Skeletal muscle tissue (tissue), 4 donors: ENCODE data around the gene TRIM47. TPM values are rescaled to one million over a fixed set of nuclear protein-coding genes. Genes with fewer than 3 reads are reported as not detected.
"Not testable (repeated sequence)": the region's sequence is repeated elsewhere in the genome, so short reads cannot be mapped to it uniquely, and the experiment has no call there.

Experiments used
- H3K27ac ChIP-seq: one replicate; pipeline ENCODE4 v1.7.0; 2013; ENCODE audit warnings: mild to moderate bottlenecking, low read depth, low read length, inconsistent platforms
- H3K27me3 ChIP-seq, 3 donors: one replicate each; pipeline ENCODE4 v1.7.0; 2013; ENCODE audit warnings: low read length in 3 of 3; ENCODE audit not compliant: control insufficient read depth in 3 of 3, insufficient read depth in 3 of 3
- H3K36me3 ChIP-seq, 3 donors: one replicate each; pipeline ENCODE4 v1.7.0; 2013; ENCODE audit warnings: low read length in 3 of 3; ENCODE audit not compliant: control insufficient read depth in 3 of 3, insufficient read depth in 3 of 3
- H3K4me1 ChIP-seq, 3 donors: one replicate each; pipeline ENCODE4 v1.7.0; 2013; ENCODE audit warnings: low read length in 3 of 3, mild to moderate bottlenecking in 3 of 3; ENCODE audit not compliant: control insufficient read depth in 3 of 3, insufficient read depth in 3 of 3
- H3K4me3 ChIP-seq, 3 donors: one replicate each; pipeline ENCODE4 v1.7.0; 2013; ENCODE audit warnings: low read length in 3 of 3
- H3K9ac ChIP-seq, 3 donors: one replicate each; pipeline ENCODE4 v1.7.0; 2013; ENCODE audit warnings: low read length in 3 of 3, mild to moderate bottlenecking in 3 of 3, moderate library complexity in 2 of 3, low read depth in 1 of 3
- H3K9me3 ChIP-seq, 3 donors: one replicate each; pipeline ENCODE4 v1.7.0; 2013; ENCODE audit warnings: low read length in 3 of 3; ENCODE audit not compliant: control insufficient read depth in 3 of 3
- total RNA-seq: library from RNA; depleted of rRNA; stranded (reverse); fragments of >200 nt; gene quantifications from one replicate; pipeline ENCODE4 v1.2.3, GENCODE V29; 2014
- donor health status: Osteomylitis.

The TRIM47 gene
- total RNA-seq, 1 donor from 2014 or later = 23.5 TPM

DNA sequence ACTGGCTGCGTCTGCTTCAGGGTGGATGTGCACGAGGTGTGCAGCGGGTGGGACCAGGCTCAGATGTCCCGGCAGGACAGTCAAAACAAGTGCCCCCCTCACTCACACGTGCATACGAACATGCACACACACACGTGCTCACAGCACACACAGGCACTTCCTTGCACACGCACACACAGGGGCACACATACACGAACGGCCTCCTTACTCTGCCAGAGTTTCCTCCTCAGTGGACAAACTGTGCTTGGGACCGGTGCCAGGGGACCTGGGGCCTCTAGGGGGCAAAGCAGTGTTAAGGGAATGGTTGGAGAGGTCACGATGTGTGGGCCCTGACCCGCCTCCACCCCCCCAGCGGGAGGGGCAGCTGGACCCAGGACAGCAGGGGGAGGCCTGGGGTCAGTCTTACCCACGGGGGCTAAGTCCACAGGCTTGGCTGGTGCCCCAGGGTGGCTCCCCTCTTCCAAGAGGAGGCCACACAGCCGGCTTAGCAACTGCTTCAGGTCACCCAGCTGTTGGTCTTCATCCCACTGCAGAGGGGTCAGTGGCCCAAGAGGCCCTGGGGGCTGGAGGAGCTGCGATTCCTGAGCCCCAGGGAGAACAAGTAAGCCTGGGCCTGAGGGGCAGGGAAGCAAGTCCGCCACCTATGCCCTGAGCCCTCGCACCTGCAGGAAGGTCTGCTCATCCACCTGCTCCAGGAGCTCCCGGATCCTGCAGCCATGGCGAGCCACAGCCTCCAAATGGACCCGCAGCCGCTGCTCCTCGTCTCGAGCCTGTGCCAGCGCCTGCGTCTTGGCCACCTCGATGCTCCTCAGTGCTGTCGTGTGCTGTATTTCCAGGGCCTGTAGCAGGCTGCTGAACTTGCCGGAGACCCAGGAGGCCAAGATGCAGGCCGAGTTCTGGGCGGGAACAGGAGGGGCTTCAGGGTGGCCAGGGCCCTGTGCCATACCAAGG is 13.5 kb upstream of the TRIM47 start:
- Histone ChIP-seq H3K27me3 (no peaks in the 10 kb centered on the region), H3K9me3 (no peaks in the 10 kb centered on the region), H3K9ac (peak overlapping the region in 1 of 3 donors; percentile 45), H3K4me3 (no peak overlapping the region), H3K36me3 (peaks cover 20 to 29% (median 27%) of the 10 kb centered on the region in 3 donors), H3K27ac (no peak overlapping the region), H3K4me1 (peaks cover 18 to 22% (median 22%) of the 10 kb centered on the region in 3 donors)

DNA sequence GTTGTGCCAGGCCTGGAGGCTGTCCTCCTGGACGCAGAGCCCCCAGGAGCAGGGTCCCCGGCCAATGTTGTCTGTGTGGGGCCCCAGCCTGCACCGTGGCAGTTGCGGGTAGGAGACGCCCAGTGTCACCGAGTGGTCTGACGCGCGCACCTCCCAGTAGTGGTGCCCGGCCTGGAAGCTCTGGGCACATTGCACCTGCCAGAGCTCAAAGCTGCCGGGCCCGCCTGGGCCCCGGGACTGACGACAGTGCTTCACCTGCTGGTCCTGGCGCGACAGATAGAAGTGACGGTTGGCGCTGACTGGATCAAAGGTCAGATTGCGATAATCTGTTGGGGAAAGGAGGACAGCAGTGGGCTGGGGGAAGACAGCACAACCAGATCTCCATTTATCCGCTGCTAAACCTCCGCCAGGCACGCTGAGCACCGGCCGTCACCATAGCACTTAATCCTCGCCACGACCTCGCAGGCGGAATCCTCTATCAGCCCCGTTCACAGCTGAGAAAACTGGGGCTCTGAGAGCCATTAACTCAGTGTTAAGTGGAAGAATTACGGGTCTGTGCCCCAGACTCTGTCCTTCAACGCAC is 12.7 kb upstream of the TRIM47 start:
- H3K4me1 ChIP-seq = peaks cover 18 to 22% (median 22%) of the 10 kb centered on the region in 3 donors
- H3K36me3 ChIP-seq = peaks cover 24 to 29% (median 27%) of the 10 kb centered on the region in 3 donors
- no peaks in the 10 kb centered on the region for H3K27me3 ChIP-seq
- H3K4me3 ChIP-seq = no peak overlapping the region
- H3K9ac ChIP-seq = no peak overlapping the region
- H3K27ac ChIP-seq = no peak overlapping the region
- H3K9me3 ChIP-seq = no peaks in the 10 kb centered on the region

DNA sequence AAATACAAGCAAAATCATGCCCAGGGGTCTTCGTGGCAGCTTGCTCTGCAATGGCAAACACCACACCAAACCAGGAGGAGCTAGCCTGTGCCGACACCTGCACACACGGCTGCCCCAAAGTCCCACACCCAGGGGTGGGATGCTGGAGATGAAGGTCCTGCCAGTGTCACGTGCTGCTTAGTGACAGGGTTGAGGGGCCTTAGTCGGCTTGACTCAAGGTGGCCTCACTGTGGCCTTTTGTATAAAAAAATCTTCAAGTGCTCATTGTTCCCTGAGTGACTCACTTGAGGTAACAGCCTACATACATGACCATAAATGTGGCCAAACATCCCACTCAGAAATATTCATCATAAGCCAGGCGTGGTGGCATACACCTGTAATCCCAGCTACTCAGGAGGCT is 11.1 kb upstream of the TRIM47 start:
- Histone ChIP-seq H3K4me1 (peaks cover 6 to 9% (median 7%) of the 10 kb centered on the region in 3 donors), H3K9me3 (no peaks in the 10 kb centered on the region), H3K27me3 (no peaks in the 10 kb centered on the region)

DNA sequence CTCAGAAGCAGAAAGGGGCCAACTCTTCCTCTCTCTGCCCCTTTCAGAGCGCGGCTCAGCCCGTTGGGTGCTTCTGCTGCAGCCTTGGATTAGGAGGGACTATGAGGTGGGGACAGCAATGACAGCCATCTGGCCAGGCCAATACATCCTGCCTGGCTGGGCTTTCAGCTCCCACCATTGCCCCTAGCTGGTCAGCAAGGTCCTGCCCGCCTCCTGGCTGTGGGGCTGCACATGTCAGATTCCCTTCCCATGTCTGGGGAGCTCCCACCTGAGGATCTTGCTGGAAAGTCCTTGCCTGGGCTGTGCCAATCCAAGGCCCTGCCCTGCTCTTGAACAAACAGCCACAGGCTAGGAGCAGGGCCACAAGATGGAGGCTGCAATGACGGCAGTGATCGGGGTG is 10.1 kb upstream of the TRIM47 start:
- H3K4me1 ChIP-seq = peaks cover 0 to 3% (median 0%) of the 10 kb centered on the region in 3 donors
- no peaks in the 10 kb centered on the region for H3K27me3 ChIP-seq
- no peak overlapping the region for H3K4me3 ChIP-seq
- H3K27ac ChIP-seq = no peak overlapping the region
- no peaks in the 10 kb centered on the region for H3K9me3 ChIP-seq
- H3K36me3 ChIP-seq = peaks cover 24 to 29% (median 27%) of the 10 kb centered on the region in 3 donors
- H3K9ac ChIP-seq = no peak overlapping the region

More for the DNA sequence above, 11.1 kb upstream of the TRIM47 start:
- Histone ChIP-seq H3K27ac (no peak overlapping the region), H3K9ac (no peak overlapping the region), H3K4me3 (no peak overlapping the region), H3K36me3 (peaks cover 24 to 29% (median 27%) of the 10 kb centered on the region in 3 donors)

DNA sequence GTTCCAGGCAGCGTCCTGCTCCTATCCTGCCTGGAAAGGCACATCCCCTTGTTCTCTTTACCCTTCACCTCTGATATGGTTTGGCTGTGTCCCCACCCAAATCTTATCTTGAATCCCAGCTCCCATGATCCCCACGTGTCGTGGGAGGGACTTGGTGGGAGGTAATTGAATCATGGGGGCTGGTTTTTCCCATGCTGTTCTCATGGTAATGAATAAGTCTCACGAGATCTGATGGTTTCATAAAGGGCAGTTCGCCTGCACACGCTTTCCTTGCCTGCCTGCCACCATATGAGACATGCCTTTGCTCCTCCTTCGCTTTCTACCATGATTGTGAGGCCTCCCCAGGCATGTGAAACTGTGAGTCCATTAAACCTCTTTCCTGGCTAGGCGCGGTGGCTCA is 7.5 kb upstream of the TRIM47 start:
- H3K4me1 ChIP-seq, H3K4me3 ChIP-seq, H3K9ac ChIP-seq, H3K27ac ChIP-seq, H3K9me3 ChIP-seq, H3K27me3 ChIP-seq: not testable (repeated sequence)
- peaks cover 9 to 21% (median 18%) of the 10 kb centered on the region in 3 donors for H3K36me3 ChIP-seq

DNA sequence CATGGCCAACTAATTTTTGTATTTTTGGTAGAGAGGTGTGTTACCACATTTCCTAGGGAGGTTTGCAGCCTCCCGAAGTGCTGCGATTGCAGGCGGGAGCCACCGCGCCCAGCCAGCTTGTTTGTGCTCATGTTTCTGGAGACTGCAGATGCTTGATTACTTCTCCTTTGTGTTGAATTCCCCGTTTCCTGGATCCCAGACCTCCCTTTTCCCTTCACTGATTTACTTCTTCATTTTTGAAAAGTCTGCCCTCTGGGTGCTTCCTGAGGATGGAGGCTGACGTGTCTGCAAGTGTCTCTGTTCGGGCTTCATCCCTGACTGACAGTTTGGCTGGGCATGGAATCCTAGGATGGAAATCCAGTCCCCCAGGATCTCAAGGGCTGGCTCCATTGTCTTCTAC is 7.0 kb upstream of the TRIM47 start:
- Histone ChIP-seq H3K9me3 (no peaks in the 10 kb centered on the region), H3K27ac (no peak overlapping the region), H3K36me3 (peaks cover 4 to 17% (median 14%) of the 10 kb centered on the region in 3 donors), H3K9ac (no peak overlapping the region), H3K4me3 (no peak overlapping the region), H3K4me1 (peaks cover under 1 to 3% (median 3%) of the 10 kb centered on the region in 3 donors), H3K27me3 (no peaks in the 10 kb centered on the region)

DNA sequence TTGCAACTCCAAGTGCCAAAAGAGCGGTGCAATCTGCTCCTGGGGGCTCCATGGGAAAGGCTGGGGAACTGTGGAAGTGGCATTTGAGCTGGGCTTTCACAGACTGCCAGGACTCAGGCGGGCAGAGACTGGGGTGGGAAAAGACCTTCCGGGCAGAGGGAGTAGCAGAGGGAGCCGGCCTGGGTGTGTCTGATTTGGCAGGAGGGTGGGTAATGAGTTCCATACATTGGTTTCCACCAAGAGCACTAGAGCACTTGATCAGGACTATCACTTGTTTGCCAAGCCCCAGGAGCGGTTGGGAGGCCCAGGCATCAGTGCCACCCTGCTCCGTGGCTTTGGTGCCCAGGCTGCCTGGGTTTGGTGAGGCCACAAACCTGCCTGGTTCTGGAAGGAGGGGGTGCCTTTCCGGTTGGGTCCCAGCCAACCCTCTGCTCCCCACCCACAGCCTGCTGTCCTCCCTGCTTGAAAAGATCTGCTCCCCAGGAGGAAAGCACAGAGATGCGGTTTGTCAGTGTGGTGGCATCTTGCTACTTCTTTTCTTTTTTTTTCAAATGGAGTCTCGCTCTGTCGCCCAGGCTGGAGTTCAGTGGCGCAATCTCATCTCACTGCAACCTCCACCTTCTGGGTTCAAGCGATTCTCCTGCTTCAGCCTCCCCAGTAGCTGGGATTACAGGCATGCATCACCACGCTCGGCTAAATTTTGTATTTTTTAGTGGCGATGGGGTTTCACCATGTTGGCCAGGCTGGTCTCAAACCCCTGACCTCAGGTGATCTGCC is 3.5 kb upstream of the TRIM47 start:
- peaks cover 0 to 4% (median 0%) of the 10 kb centered on the region in 3 donors for H3K36me3 ChIP-seq
- no peak overlapping the region for H3K4me3 ChIP-seq

DNA sequence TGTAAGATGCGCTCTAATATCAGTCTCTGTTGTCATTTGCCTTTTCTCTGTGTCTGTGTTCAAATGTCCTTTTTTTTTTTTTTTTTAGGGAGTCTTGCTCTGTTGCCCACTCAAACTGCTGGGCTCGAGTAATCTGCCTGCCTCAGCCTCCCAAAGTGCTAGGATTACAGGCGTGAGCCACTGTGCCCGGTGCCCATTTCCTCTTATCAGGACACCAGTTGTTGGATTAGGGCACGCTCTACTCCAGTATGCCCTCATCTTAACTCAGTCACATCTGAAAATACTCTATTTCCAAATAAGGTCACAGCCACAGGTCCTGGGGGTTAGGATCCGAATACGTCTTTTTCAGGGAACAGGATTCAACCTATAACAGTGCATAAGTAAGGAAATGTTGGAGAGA is 1.9 kb upstream of the TRIM47 start:
- peaks cover 0 to 4% (median 0%) of the 10 kb centered on the region in 3 donors for H3K36me3 ChIP-seq
- no peak overlapping the region for H3K9ac ChIP-seq
- H3K9me3 ChIP-seq = no peaks in the 10 kb centered on the region
- H3K27ac ChIP-seq = no peak overlapping the region
- H3K27me3 ChIP-seq = no peaks in the 10 kb centered on the region
- H3K4me1 ChIP-seq = peaks cover 24 to 43% (median 34%) of the 10 kb centered on the region in 3 donors
- H3K4me3 ChIP-seq = no peak overlapping the region

More for the DNA sequence above, 3.5 kb upstream of the TRIM47 start:
- Histone ChIP-seq H3K9me3 (no peaks in the 10 kb centered on the region), H3K9ac (no peak overlapping the region), H3K27me3 (no peaks in the 10 kb centered on the region), H3K4me1 (peaks cover 8 to 27% (median 18%) of the 10 kb centered on the region in 3 donors), H3K27ac (no peak overlapping the region)

DNA sequence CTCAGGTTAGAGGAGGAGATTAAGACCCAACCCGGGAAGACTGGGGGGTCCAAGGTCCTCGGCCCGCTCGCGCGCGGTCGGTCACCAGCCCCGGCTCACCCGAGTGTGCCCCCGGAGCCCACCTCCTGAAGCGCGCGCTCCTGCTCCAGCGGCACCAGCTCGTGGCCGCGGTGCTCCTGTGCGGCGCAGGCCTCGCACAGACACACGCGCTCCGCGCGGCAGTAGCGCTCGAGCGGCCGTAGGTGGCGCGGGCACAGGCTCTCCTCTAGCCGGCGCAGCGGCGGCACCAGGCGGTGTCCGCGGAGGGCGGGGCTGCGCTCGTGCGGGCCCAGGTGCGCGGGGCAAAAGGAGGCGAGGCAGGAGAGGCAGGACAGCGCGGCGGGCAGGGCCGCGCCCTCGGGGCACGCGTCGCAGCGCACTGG is 618 bp downstream of the TRIM47 start:
- Histone ChIP-seq H3K27ac (peak overlapping the region; percentile 96), H3K4me3 (peak overlapping the region; percentile 79 to 84 (median 79)), H3K9me3 (no peaks in the 10 kb centered on the region), H3K9ac (peak overlapping the region; percentile 87 to 90 (median 87)), H3K27me3 (no peaks in the 10 kb centered on the region), H3K36me3 (peaks cover 0 to 11% (median 5%) of the 10 kb centered on the region in 3 donors), H3K4me1 (peaks cover 46 to 67% (median 55%) of the 10 kb centered on the region in 3 donors)
